ENCODE measurements around the gene PPARGC1A. TPM values are rescaled to one million over a fixed set of nuclear protein-coding genes. Genes with fewer than 3 reads are reported as not detected.

Gene PPARGC1A
- total and polyA plus RNA-seq, 8 donors = 2.7 to 12.2 (median 8.1) TPM

DNA sequence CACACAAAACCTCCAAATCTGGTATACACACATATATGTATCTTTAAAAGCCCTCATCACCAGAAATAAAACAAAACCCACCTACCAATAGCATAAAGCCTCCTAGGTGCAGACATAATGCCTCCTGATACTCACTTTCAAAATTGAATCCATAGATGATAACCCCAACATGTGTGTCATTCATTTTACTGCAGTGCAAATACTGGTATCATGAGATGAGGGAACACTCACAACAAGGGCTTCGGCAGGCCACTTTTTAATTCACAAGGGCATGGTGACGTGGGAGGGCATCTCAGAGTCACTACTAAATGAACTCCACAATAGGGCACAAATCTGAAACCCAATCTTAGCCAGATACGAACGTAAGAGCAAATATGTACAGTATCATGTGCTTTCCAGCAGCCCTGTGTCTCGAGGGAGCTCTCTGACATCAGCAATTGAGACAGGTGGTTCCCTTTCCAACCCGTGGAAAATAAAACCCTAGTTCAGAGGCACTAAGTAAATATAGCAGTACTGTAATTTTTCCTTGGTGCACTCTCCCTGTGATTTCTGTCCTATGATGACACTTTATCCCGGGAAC, 14.1 kb upstream of the PPARGC1A start:
- no peaks in the 10 kb centered on the region for H3K4me1 ChIP-seq
- DNase-seq (no peak), FAIRE-seq (no peak), ATAC-seq (peak in 3 of 4 donors; percentile 38 to 77 (median 55))
- H3K36me3 ChIP-seq = no peaks in the 10 kb centered on the region
- H3K9me3 ChIP-seq = no peaks in the 10 kb centered on the region
- 29 to 30% methylated on average over 7 of the region's 7 CpGs for WGBS, 2 donors
- intact Hi-C loops (cut with DNase I) = no loop called here
- H3K27me3 ChIP-seq = no peaks in the 10 kb centered on the region
- H3K27ac ChIP-seq = no peak overlapping the region
- H3K4me3 ChIP-seq = no peak overlapping the region
- TF ChIP-seq, protein P1, sequence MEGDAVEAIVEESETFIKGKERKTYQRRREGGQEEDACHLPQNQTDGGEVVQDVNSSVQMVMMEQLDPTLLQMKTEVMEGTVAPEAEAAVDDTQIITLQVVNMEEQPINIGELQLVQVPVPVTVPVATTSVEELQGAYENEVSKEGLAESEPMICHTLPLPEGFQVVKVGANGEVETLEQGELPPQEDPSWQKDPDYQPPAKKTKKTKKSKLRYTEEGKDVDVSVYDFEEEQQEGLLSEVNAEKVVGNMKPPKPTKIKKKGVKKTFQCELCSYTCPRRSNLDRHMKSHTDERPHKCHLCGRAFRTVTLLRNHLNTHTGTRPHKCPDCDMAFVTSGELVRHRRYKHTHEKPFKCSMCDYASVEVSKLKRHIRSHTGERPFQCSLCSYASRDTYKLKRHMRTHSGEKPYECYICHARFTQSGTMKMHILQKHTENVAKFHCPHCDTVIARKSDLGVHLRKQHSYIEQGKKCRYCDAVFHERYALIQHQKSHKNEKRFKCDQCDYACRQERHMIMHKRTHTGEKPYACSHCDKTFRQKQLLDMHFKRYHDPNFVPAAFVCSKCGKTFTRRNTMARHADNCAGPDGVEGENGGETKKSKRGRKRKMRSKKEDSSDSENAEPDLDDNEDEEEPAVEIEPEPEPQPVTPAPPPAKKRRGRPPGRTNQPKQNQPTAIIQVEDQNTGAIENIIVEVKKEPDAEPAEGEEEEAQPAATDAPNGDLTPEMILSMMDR (IDR thresholded peaks at IDR 0.05) = no peak

DNA sequence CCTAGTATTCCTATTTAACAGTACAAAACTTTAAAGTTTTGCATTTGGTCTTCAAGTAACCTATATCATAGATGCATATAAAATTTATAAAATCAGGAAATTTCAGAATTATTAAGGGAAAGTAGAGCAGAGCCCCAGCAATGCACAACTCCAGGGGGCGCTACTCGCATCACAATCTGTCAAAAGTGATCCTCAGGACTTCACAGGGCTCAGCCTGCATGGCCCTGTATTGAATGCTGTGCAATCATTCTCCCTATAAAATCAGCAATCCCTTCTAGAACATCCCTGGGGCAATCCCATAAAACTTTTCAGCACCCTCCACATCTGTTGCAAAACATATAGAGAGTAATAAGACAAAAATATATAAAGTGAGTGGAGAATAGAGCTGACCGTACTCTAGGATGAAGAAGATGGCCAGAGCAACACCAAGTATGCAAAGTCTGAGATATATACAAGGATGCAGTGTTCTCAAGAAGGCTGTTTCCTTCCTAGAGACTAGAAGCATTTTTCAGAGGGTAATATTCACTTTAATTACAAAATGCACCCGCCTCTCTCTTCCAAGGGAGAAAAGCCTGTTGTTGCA, 12.5 kb upstream of the PPARGC1A start:
- 58 to 81% methylated on average over 4 of the region's 4 CpGs for WGBS, 2 donors
- FAIRE-seq = no peak
- ATAC-seq = no peak
- TF ChIP-seq, protein P1 (IDR thresholded peaks at IDR 0.05) = no peak
- H3K9me3 ChIP-seq = no peaks in the 10 kb centered on the region
- intact Hi-C loops (cut with DNase I) = no loop called here
- no peaks in the 10 kb centered on the region for H3K4me1 ChIP-seq
- H3K27me3 ChIP-seq = no peaks in the 10 kb centered on the region
- H3K4me3 ChIP-seq = no peak overlapping the region
- no peak for DNase-seq
- no peaks in the 10 kb centered on the region for H3K36me3 ChIP-seq
- no peak overlapping the region for H3K27ac ChIP-seq

DNA sequence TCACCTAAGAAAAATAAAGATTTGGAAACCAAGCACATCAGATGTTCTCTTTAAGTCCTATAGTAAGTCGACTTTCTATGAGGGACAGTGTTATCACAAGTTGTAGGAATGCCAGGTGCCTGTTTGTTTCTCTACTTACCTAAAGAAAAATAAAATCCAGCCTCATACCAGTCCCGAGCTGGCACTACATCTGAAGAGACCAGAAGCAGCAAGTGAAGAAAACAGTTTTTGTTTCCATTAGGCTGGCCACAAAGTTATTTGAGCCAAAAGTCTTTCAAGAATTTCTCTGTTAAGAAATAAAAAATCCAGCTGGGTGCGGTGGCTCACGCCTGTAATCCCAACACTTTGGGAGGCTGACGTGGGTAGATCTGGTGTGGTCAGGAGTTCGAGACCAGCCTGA, 10.8 kb upstream of the PPARGC1A start:
- intact Hi-C loops (cut with DNase I) = no loop called here

DNA sequence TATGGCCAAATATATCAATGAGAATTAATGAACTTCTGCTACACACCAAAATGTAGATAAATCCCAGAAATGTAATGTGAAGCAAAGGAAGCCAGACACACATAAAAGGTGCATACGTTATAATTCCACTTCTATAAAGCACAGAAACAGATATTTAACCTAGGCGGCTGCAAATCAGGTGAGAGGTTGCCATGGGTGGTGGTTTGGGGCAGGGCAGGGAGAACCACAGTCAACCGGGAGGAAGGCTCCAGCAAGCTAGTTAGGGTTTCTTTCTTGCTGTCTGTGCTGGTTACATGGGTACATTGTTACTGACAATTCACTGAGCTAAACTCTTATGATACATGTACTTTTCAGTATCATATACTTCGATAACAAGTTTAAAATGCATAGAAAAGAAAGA, 9.7 kb upstream of the PPARGC1A start:
- no peak overlapping the region for H3K4me3 ChIP-seq
- H3K27me3 ChIP-seq = no peaks in the 10 kb centered on the region
- DNase-seq = no peak
- H3K36me3 ChIP-seq = no peaks in the 10 kb centered on the region
- 66 to 73% methylated on average over 4 of the region's 4 CpGs for WGBS, 2 donors
- intact Hi-C loops (cut with DNase I) = no loop called here
- FAIRE-seq = no peak
- TF ChIP-seq, protein P1 (IDR thresholded peaks at IDR 0.05) = no peak
- H3K9me3 ChIP-seq = no peaks in the 10 kb centered on the region
- H3K4me1 ChIP-seq = no peaks in the 10 kb centered on the region
- H3K27ac ChIP-seq = no peak overlapping the region
- no peak for ATAC-seq

More for the DNA sequence above, 10.8 kb upstream of the PPARGC1A start:
- WGBS, 2 donors = 71 to 82% methylated on average over 6 of the region's 6 CpGs
- ATAC-seq (no peak), FAIRE-seq (no peak), DNase-seq (no peak)
- TF ChIP-seq, protein P1 (IDR thresholded peaks at IDR 0.05) = no peak
- no peaks in the 10 kb centered on the region for H3K4me1 ChIP-seq
- no peak overlapping the region for H3K4me3 ChIP-seq
- no peaks in the 10 kb centered on the region for H3K27me3 ChIP-seq
- no peaks in the 10 kb centered on the region for H3K36me3 ChIP-seq
- no peaks in the 10 kb centered on the region for H3K9me3 ChIP-seq
- H3K27ac ChIP-seq = no peak overlapping the region

DNA sequence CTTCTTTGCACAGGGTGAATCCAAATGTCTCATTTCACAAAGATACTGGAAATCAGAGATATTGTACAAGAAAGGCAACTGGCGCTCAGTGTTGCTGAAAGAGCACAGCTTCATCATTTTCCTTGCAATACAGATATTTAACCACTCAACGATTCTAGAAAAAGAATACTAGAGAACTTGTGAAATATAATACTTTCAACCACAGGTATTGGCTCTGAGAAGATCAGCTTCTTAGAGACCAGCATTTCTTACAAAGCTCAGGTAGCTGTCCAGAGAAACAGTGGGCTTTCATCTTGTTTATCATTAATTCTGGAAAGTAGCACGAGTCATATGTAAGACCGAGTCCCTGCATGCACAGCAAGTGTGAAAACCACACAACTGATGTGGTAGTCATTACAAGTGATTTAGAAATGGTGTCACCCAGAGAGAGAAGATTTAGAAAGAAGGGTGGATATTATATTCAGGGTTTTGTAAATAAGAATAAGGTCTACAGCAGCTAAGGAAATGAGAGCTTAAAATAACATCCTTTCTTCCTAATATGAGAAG, 7.8 kb upstream of the PPARGC1A start:
- 52 to 70% methylated on average over 4 of the region's 4 CpGs for WGBS, 2 donors

More for the DNA sequence above, 7.8 kb upstream of the PPARGC1A start:
- Histone ChIP-seq H3K27ac (no peak overlapping the region), H3K4me1 (no peaks in the 10 kb centered on the region), H3K9me3 (no peaks in the 10 kb centered on the region), H3K4me3 (no peak overlapping the region), H3K36me3 (no peaks in the 10 kb centered on the region), H3K27me3 (no peaks in the 10 kb centered on the region)
- intact Hi-C loops (cut with DNase I) = no loop called here
- DNase-seq (no peak), FAIRE-seq (no peak), ATAC-seq (no peak)
- TF ChIP-seq, protein P1 (IDR thresholded peaks at IDR 0.05) = no peak

Measured in pancreas (tissue), 10 donors.